ENCODE measurements around the gene RAB22A. TPM values are rescaled to one million over a fixed set of nuclear protein-coding genes. Genes with fewer than 3 reads are reported as not detected.
A peak's percentile ranks its signal among the peaks of the same experiment; 100 is the strongest.

RAB22A gene
- total RNA-seq, 1 donor = 23.9 TPM

DNA sequence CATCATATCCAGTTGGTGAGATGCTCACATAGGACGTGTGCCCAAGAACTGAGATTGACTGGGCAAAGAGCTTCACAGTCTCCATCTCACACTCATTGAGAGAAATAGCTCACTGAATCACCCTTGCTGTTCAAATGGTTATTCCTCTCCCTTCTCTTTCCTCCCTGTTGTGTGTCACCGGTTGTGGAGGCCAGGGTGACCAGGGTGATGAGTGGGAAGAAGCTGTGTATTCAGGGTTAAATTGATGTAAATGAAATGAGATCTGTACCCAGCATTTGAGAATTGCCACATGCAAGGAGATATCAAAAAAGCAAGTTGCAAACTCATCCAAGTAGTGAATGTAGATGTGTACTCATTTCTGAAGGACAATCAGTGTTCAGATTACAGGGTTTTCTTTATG, 43.0 kb downstream of the RAB22A start:
- Histone ChIP-seq H3K4me1 (ENCODE audit: insufficient read depth, low read length) (peaks cover 6% of the 10 kb centered on the region), H3K9me3 (ENCODE audit: low read depth, low read length) (no peaks in the 10 kb centered on the region), H3K4me3 (ENCODE audit: insufficient read depth, low read length) (no peak overlapping the region), H3K27ac (ENCODE audit: low read depth, low read length) (no peak overlapping the region), H3K36me3 (ENCODE audit: insufficient read depth, low read length) (peaks cover 33% of the 10 kb centered on the region), H3K27me3 (ENCODE audit: insufficient read depth, low read length) (no peaks in the 10 kb centered on the region), H2AFZ (ENCODE audit: low read length) (no peak overlapping the region), H4K20me1 (ENCODE audit: insufficient read depth, low read length) (peaks cover 4% of the 10 kb centered on the region), H3K4me2 (ENCODE audit: insufficient read depth, low read length) (no peak overlapping the region), H3K79me2 (ENCODE audit: insufficient read depth, low read length) (peaks cover 8% of the 10 kb centered on the region)
- no peak for DNase-seq (ENCODE audit: insufficient read length, low spot score, missing footprints)
- TF ChIP-seq, protein P1, sequence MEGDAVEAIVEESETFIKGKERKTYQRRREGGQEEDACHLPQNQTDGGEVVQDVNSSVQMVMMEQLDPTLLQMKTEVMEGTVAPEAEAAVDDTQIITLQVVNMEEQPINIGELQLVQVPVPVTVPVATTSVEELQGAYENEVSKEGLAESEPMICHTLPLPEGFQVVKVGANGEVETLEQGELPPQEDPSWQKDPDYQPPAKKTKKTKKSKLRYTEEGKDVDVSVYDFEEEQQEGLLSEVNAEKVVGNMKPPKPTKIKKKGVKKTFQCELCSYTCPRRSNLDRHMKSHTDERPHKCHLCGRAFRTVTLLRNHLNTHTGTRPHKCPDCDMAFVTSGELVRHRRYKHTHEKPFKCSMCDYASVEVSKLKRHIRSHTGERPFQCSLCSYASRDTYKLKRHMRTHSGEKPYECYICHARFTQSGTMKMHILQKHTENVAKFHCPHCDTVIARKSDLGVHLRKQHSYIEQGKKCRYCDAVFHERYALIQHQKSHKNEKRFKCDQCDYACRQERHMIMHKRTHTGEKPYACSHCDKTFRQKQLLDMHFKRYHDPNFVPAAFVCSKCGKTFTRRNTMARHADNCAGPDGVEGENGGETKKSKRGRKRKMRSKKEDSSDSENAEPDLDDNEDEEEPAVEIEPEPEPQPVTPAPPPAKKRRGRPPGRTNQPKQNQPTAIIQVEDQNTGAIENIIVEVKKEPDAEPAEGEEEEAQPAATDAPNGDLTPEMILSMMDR (IDR thresholded peaks at IDR 0.05; ENCODE audit: extremely low read depth, low read depth, low read length) = no peak

DNA sequence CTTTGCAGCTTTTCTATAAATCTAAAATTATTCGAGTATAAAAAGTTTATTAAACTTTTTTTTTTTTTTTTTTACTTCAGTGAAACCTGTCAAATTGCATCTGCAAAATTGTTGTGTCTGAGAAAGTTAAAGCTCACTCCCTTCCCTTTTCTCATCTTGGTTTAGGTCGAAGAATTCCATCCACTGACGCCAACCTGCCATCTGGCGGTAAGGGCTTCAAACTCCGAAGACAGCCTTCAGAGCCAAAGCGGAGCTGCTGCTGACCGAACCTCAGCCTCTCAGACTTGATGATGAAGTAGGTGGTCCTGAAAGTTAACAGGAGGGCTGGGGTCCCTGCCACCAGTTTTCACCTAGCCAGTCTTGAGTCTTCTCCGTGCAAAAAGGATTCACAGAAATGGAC, 49.9 kb downstream of the RAB22A start:
- no peak overlapping the region for H3K4me3 ChIP-seq (ENCODE audit: insufficient read depth, low read length)
- H3K36me3 ChIP-seq (ENCODE audit: insufficient read depth, low read length) = peaks cover 37% of the 10 kb centered on the region
- TF ChIP-seq, protein P1 (IDR thresholded peaks at IDR 0.05; ENCODE audit: extremely low read depth, low read depth, low read length) = no peak
- H3K27ac ChIP-seq (ENCODE audit: low read depth, low read length) = no peak overlapping the region
- no peaks in the 10 kb centered on the region for H3K9me3 ChIP-seq (ENCODE audit: low read depth, low read length)
- no peaks in the 10 kb centered on the region for H3K79me2 ChIP-seq (ENCODE audit: insufficient read depth, low read length)
- H4K20me1 ChIP-seq (ENCODE audit: insufficient read depth, low read length) = no peaks in the 10 kb centered on the region
- no peak overlapping the region for H3K4me2 ChIP-seq (ENCODE audit: insufficient read depth, low read length)
- H3K4me1 ChIP-seq (ENCODE audit: insufficient read depth, low read length) = no peaks in the 10 kb centered on the region
- no peaks in the 10 kb centered on the region for H3K27me3 ChIP-seq (ENCODE audit: insufficient read depth, low read length)
- no peak overlapping the region for H2AFZ ChIP-seq (ENCODE audit: low read length)
- no peak for DNase-seq (ENCODE audit: insufficient read length, low spot score, missing footprints)

DNA sequence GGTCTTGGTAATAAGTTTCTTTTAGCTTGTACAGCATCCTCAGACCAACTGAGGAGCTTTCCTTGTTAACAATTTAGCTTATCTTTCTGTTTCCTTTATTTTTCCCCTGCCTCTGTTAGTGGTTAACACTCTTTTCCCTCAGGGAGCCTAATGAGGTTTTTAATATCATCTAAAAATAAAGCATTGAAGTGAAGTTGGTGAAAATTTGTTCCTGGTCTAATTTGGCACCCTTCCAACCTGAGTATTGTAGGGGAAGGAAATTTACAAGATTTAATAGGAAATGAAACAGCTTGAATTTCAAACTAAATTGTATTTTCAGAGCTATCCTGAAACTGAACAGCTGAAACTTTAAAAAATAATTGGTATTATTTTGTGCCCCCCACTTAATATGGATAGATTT, 51.4 kb downstream of the RAB22A start:
- Histone ChIP-seq H3K9me3 (ENCODE audit: low read depth, low read length) (no peaks in the 10 kb centered on the region), H2AFZ (ENCODE audit: low read length) (no peak overlapping the region), H3K4me1 (ENCODE audit: insufficient read depth, low read length) (no peaks in the 10 kb centered on the region), H3K27ac (ENCODE audit: low read depth, low read length) (no peak overlapping the region), H4K20me1 (ENCODE audit: insufficient read depth, low read length) (no peaks in the 10 kb centered on the region), H3K79me2 (ENCODE audit: insufficient read depth, low read length) (no peaks in the 10 kb centered on the region), H3K27me3 (ENCODE audit: insufficient read depth, low read length) (no peaks in the 10 kb centered on the region), H3K4me3 (ENCODE audit: insufficient read depth, low read length) (no peak overlapping the region), H3K4me2 (ENCODE audit: insufficient read depth, low read length) (no peak overlapping the region), H3K36me3 (ENCODE audit: insufficient read depth, low read length) (peaks cover 32% of the 10 kb centered on the region)
- no peak for DNase-seq (ENCODE audit: insufficient read length, low spot score, missing footprints)
- TF ChIP-seq, protein P1 (IDR thresholded peaks at IDR 0.05; ENCODE audit: extremely low read depth, low read depth, low read length) = no peak

DNA sequence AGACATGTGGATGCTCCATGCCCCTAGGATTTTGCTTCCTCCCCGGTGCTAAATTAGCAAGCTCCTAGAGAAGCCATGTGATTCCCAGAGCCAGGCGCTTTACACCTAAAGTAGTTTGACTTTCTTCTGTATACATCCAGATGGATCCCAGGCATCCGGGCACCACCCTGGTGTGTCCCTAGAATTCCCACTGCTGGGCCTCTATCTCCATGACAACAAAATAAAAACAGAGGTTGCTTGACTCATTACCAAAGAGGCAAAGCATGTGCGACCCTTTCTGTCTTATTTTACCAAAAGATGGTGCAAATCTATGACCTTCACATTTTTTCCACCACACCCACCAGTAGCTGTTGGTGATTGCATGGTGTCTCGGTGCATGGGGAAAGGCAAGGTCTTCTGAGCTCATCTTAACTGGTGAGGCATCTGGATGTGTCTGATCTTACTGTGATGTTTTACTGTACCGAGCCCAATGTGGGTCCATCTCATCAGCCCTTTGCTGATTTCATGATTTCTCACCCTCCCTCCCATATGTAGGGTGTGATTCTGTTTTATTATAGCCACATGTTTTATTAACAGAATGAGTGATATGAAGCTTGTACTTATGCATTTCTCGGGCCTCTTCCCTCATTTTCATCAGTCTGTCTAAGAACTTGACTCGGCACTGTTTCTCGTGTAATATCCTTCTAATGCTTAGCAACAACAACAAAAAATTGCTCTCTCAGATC, 52.1 kb downstream of the RAB22A start:
- Histone ChIP-seq H3K4me2 (ENCODE audit: insufficient read depth, low read length) (no peak overlapping the region), H3K9me3 (ENCODE audit: low read depth, low read length) (no peaks in the 10 kb centered on the region), H3K4me3 (ENCODE audit: insufficient read depth, low read length) (no peak overlapping the region), H3K79me2 (ENCODE audit: insufficient read depth, low read length) (no peaks in the 10 kb centered on the region), H4K20me1 (ENCODE audit: insufficient read depth, low read length) (no peaks in the 10 kb centered on the region), H2AFZ (ENCODE audit: low read length) (no peak overlapping the region), H3K4me1 (ENCODE audit: insufficient read depth, low read length) (no peaks in the 10 kb centered on the region), H3K36me3 (ENCODE audit: insufficient read depth, low read length) (peaks cover 33% of the 10 kb centered on the region), H3K27me3 (ENCODE audit: insufficient read depth, low read length) (no peaks in the 10 kb centered on the region), H3K27ac (ENCODE audit: low read depth, low read length) (peak overlapping the region; percentile 26)
- TF ChIP-seq, protein P1 (IDR thresholded peaks at IDR 0.05; ENCODE audit: extremely low read depth, low read depth, low read length) = no peak
- no peak for DNase-seq (ENCODE audit: insufficient read length, low spot score, missing footprints)
